ENCODE results near the gene SPON1. TPM values are rescaled to one million over a fixed set of nuclear protein-coding genes. Genes with fewer than 3 reads are reported as not detected.

The SPON1 gene
- total and polyA plus RNA-seq, 12 donors = 2.7 to 116 (median 34.4) TPM

GRCh38 chr11:14267861-14268635 is 305.5 kb downstream of the SPON1 start:
- TF ChIP-seq CTCF (IDR thresholded peaks at IDR 0.05) (no peak), POLR2A (IDR thresholded peaks at IDR 0.05) (no peak)
- DNase-seq = no peak
- 85 to 92% (median 92%) methylated on average over 6 of the region's 6 CpGs for WGBS, 4 donors
- H3K36me3 ChIP-seq (replicated peaks in 1 of 2) = no peaks in the 10 kb centered on the region
- intact Hi-C loops (cut with DNase I) = no loop called here
- peaks cover 0 to 5% of the 10 kb centered on the region in 2 donors for H3K4me1 ChIP-seq (replicated peaks in 1 of 2)
- no peaks in the 10 kb centered on the region for H3K27me3 ChIP-seq
- no peaks in the 10 kb centered on the region for H3K9me3 ChIP-seq (replicated peaks in 1 of 3)
- H3K4me3 ChIP-seq = no peak overlapping the region
- H3K27ac ChIP-seq = no peak overlapping the region

- H3K4me3 ChIP-seq = no peak overlapping the region
- no peak for TF ChIP-seq CTCF (IDR thresholded peaks at IDR 0.05)
- TF ChIP-seq POLR2A (IDR thresholded peaks at IDR 0.05) = no peak
- intact Hi-C loops (cut with DNase I) = no loop called here
- H3K9me3 ChIP-seq (replicated peaks in 1 of 3) = no peaks in the 10 kb centered on the region
- no peaks in the 10 kb centered on the region for H3K27me3 ChIP-seq
- 86 to 87% (median 87%) methylated on average over 5 of the region's 5 CpGs for WGBS, 4 donors
- H3K27ac ChIP-seq = no peak overlapping the region
- no peaks in the 10 kb centered on the region for H3K36me3 ChIP-seq (replicated peaks in 1 of 2)
- DNase-seq = no peak
- H3K4me1 ChIP-seq (replicated peaks in 1 of 2) = peaks cover 0 to 5% of the 10 kb centered on the region in 2 donors
Observed at GRCh38 chr11:14269692-14270573, 307.4 kb downstream of the SPON1 start.

GRCh38 chr11:14270690-14271542 is 308.4 kb downstream of the SPON1 start:
- no peak for DNase-seq
- intact Hi-C loops (cut with DNase I) = no loop called here
- 54 to 65% (median 61%) methylated on average over 6 of the region's 6 CpGs for WGBS, 4 donors
- TF ChIP-seq CTCF (IDR thresholded peaks at IDR 0.05) = no peak
- TF ChIP-seq POLR2A (IDR thresholded peaks at IDR 0.05) = no peak
- Histone ChIP-seq H3K4me3 (no peak overlapping the region), H3K4me1 (replicated peaks in 1 of 2) (peaks cover 0 to 5% of the 10 kb centered on the region in 2 donors), H3K27ac (no peak overlapping the region), H3K27me3 (no peaks in the 10 kb centered on the region), H3K36me3 (replicated peaks in 1 of 2) (no peaks in the 10 kb centered on the region), H3K9me3 (replicated peaks in 1 of 3) (no peaks in the 10 kb centered on the region)
